Left renal cortex interstitium (tissue), 4 donors: ENCODE results near the gene FCHSD2. TPM values are rescaled to one million over a fixed set of nuclear protein-coding genes. Genes with fewer than 3 reads are reported as not detected.
"Not testable (repeated sequence)": the region's sequence is repeated elsewhere in the genome, so short reads cannot be mapped to it uniquely, and the experiment has no call there.

Experiments
- DNase-seq, 4 donors: peaks; one replicate each; pipeline ENCODE4 v3.0.0-alpha.2; 2013; ENCODE audit warnings: low read depth in 4 of 4, low spot score in 2 of 4, missing footprints in 1 of 4
- polyA plus RNA-seq, 4 donors: library from polyadenylated mRNA; unstranded; fragments of 120-200 nt; gene quantifications; one replicate each; pipeline ENCODE4 v1.2.1, GENCODE V29; 2013; ENCODE audit not compliant: insufficient read length in 4 of 4

FCHSD2 gene
- polyA plus RNA-seq, 4 donors = 36.1 to 43.2 (median 37.8) TPM

DNA sequence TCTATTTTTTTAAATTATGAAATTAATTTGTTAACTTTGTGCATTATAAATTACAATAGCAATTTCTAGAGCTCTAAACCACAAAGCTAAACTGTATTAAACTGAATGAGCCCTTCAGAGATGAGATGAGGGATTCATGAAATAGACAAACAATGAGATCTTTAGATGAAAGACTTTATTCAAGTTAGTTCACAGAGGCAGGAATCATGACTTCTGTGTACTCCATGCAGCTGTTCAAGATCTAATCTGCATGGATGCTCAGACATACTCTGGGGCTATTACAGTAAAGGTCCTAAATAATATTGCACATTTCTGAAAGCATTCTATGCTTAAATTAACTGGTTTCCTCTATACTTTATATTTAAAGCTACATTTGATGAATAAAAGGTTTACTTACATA, 122.7 kb downstream of the FCHSD2 start:
- DNase-seq = no peak

DNA sequence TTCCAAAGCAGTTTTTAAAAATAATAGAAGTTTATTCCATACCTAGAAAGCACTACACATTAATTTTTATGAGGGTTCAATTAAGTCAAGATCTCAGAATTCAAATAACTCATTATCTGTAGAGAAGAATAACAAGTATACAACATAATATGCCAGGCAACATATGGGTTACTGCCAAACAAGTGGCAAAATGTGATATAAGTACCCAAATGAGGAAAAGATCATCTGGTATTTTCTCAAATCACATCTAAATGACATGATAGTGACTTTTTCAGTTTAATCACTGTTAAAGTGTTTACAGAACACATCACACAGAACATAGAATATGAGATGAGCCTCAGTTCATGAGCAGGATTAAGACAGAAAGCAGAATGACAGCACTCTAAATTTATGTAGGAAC, 123.3 kb downstream of the FCHSD2 start:
- no peak for DNase-seq

DNA sequence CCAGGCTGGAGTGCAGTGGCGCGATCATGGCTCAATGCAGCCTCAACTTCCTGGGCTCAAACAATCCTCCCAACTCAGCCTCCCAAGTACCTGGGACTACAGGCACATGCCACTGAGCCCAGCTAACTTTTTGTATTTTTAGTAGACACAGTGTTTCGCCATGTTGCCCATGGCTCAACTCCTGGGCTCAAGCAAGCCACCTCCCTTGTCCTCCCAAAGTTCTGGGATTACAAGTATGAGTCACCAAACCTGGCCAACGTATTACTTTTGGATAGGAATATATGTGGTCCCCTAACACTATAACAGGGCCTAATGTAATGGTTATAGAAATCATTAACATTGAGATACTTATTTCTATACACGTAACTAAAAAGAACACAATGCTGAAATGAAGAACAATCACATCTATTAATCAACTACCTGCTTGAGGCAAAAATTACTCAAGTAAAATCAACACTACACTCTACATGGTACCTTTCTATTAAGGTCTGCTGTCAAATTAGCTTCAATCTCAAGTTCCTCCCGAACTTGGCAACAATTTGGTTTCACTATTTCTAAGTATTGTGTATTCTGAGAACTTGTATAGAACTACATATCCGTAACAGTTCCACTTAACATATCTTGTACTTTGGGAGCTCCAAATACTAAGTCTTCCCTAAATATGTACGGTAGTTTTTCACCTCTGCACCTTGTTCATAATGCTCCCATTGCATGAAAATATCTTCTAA, 124.9 kb downstream of the FCHSD2 start:
- DNase-seq = no peak

DNA sequence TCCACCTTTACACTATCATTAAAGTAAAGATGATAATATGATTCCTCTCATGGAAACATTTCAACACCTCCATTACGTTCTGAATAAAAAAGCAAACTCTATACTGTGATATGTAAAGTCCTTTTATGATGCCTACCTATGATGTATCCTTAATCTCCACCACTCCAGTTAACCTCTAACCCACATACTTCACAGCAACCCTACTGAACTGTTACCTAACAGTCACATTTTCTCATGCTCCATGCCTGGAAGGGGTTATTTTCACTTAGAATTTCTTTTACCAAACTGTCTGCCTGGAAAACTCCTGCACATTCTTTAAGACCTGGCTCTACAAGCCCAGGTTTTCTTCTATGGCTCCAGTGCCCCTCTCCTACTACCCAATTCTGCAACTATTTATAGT, 129.1 kb downstream of the FCHSD2 start:
- no peak for DNase-seq

DNA sequence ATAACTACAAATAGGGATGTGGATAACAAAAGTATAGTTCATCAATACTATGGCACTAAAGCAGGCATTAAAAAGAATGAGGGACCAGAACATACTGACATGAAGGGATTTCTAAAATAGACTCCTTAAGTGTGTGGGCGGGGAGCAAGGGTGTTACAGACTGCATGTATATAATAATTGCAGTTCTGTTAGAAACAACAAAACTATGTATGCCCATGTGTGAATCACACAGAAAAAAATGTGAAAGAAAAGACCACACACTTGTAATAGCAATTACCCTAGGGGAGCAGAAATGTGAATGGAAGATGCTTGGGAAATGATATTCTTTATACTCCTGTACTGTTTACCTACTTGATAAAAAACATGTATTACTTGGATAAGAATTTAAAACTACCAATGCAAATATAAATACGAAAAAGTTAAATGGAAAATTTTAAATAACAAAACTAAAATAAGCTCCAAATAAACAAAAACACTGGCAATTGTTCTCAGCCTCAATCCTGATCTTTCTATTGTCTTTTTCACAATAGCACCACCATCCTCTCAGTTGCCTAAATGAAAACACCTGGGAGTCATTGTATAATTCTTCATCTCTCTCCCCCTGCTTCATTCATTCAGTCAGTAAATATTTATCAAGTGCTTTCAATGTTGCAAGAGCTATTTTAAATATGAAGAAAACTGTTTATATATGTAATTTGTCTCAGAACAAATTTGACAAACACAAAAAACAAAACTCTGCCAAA, 129.8 kb downstream of the FCHSD2 start:
- DNase-seq = no peak

DNA sequence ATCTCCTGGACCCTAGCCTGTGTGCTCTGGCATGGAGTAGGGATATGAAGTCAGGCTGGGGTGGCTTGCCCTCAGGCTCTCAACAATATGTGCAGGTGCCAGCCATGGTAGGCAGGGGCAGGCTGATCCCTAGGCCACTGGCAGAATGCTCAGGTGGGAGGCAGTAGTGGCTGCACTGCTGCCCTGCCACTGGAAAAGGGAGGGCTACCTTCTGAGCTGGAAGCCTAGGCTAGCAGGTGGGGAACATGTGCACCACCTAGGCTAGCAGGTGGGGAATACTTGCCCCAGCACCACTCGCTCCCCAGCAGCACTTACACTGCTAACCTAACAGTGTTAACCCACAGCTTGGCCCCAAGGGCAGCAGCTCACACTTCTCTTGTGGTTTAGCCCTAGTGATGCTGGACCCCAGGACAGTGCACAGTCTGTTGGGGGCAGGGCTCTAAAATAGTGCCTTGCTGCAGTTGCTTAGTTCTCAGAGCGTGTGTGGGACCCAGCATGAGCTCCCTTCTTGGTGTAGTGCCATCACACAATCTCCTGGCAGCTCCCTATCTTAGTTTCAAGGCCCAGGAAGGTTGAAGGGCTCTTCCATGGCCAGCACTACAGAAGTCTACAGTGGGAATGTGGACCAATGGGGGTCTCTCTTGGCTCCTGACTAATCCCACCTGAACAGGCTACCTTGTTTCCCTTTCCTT, 130.8 kb downstream of the FCHSD2 start:
- DNase-seq = no peak

DNA sequence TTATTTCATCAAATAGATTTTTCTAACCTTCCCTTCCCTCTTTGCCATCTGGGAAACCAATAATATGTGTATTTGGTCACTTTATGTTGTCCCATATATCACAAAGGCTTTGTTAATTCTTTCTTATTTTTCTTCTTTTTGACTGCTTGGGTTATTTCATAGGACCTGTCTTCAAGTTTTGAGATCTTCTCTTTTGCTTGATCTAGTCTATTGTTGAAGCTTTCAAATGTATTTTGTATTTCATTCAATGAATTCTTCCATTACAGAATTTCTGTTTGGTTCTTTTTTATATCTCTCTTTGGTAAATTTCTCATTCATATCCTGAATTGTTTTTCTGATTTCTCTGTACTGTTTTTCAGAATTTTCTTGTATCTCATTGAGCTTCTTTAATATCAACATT, 132.1 kb downstream of the FCHSD2 start:
- DNase-seq = no peak

DNA sequence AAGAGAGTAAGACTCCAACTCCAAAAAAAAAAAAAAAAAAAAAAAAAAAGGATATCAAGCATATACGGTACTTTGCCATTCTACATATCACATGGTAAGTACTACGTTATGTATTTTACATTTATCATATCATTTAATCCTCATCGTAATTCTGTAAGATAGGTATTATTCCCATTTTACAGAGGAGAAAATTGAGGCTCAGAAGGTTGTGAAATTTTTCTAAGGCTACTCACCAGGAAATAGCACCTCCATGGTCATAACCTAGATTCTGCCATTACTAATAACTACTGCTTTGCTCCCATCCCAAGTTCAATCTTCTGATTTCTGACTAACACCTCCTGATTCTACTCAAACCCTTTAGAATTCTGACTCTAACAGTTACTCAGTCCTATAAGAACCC, 138.0 kb downstream of the FCHSD2 start:
- DNase-seq = no peak

DNA sequence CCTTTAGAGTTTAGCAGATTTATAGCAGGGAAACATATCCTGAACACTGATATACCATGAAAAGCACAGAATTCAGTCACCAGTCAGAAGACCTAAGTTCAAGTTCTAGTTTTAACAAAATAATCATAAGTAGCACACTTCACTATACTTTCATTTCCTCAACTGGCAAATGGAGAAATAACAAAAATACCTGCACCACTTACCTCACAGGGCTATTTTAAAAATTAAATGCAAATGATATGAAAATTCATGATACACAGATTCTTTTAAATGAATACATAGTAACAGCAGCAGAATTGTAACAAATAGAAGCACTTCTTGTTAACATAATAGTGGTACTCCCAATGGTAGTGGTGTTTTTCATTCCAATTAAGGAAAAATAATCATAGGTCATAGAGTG, 139.0 kb downstream of the FCHSD2 start:
- no peak for DNase-seq

DNA sequence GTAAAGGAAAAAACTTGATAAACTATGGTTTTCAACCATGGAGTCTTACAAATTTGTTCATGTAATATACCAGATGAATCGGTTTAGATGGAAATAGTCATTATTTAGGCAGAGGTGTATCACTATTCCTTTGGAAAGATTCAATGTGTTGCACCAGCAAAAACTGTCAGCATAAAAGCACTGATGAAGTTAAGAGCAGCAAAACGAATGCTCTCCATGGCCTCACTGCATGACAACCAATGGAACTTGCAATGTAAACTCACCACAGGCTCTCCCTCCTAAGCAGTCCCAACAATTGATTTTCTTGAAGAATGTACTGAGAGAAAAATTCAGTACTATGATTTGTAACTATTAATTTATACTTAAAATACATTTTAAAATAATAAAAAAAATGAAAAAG, 139.9 kb downstream of the FCHSD2 start:
- no peak for DNase-seq

DNA sequence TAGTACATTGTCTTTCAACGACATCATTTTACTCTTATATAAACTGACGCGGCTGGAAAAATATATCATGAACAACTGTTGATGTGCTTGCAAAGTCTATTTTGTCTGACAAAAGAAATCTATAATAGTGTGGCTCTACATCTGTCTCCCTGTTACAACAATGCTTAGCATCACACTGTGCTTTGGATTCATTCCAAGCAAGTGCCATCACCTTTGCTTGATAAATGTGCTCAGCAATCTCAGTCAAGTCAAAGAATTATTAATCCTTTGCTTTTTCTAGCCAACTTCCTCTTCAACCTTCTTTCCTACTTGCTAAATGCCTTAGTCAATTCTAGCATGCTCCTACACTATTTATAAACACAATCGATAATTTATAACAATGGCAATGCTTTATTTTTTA, 140.5 kb downstream of the FCHSD2 start:
- DNase-seq = no peak

DNA sequence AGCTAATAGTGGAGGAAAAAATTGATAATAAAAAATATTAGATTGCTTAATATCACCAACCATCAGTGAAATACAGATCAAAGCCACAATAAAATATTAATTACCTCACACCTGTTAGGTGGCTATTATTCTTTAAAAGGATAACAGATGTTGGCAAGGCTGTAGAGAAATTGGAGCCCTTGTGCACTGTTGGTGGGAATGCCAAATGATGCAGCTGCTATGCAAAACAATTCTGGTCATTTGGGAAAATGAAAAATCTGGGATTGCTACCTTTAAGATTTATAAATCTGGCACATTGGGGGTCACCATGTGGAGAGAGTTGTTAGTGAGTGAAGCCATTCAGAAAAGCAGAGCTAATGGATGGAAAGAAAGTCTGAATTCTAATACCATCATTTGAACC, 143.4 kb downstream of the FCHSD2 start:
- DNase-seq = no peak

DNA sequence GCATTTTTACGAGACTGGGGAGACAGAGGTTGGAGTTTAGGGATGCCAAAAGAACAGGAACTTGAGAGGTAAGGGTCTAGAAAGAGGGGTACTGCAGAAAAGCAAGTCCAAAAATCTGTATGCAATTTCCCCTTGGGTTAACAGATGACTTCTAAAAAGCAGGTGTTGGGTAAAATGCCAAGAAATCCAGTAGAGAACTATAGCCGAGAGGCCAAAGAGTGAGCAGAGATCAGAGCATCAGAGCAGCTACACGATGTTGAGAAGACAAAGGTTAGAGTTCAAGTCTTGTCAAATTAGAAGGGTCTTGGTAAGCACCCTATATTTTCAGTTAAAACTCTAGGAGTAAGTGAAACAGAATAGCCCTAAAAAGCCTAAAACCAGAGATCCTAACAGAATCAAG, 145.2 kb downstream of the FCHSD2 start:
- no peak for DNase-seq

DNA sequence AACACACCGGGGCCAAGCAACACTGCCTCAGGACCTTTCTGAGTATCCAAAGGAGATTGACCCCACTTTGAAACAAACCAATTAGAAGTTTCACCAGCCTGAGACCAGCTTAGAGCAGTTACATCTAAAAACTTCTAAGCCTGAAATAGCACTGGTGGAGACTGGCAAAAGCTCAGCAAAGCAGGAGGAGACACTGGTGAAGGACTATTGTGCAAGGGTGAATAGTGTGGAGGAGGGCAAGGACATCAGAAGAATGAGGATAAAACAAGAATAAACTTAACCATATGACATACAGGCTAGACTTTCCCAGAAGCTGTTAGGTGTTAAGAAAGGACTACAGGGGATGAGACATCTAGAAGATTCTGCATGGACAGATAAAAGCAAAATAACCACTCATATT, 152.4 kb downstream of the FCHSD2 start:
- no peak for DNase-seq

DNA sequence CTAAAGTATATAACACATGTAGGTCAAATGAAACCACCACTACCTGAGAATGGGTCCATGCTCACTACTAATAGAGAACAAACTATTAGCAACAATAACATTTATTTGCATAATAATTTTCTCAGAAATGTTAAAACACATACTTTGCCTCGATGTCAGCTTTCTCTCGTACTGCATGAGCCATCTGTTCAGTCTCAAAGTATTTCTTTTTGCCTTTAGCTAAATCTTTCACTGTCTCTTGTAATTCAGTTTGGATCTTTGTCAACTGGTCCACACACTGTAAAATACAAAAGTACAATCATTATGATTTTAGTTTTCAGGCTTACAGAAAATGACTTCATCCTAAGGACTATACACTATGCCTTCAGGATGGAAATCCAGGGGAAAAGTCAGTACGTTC, 153.3 kb downstream of the FCHSD2 start:
- DNase-seq = no peak

DNA sequence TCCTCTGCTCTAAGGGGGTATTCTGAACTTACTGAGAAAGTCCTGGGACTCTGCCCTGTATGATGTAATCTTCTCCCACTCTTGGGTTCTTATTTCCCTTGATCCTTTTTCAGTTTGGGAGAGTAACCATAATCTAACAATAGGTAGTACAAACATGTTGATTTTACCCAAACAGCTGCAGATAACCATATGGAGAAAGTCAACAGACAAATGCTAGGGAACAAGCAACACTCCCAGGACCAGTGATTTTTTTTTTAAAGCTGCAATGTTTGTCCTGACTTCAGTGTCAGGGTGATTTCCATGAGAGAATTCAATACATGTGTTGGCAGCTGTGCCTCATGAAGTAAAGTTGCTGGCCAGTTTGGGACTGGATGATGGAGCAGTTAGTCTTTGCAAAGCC, 156.5 kb downstream of the FCHSD2 start:
- no peak for DNase-seq

DNA sequence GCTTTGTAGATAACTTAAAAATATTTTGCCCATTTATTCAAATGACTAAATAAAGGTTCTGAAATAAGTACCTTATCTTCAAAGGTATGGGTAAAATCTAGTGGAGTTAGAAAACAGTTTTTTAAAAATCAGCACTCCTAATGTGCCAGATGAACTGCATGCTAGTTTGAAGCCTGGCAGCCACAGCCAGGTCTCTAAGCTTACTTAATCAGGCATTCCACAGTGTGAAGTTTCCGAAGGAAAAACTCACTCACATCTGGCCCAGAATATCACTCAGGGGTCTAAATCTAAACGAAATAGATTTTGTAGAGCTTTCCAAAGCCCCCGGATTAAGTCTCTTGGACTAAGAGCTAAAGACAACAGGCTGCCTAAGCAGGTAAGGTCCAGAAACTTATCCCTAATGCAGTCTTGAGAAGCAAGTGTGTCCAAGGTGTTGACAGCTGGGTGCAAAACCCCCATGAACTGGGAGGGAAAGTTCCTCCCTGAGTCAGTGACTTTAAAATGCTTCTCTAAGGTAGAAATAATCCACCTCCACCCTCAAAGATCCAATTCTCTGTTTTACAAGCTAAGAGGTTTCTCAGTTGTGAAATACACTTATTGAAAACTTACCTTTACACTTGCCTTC, 157.6 kb downstream of the FCHSD2 start:
- no peak for DNase-seq

DNA sequence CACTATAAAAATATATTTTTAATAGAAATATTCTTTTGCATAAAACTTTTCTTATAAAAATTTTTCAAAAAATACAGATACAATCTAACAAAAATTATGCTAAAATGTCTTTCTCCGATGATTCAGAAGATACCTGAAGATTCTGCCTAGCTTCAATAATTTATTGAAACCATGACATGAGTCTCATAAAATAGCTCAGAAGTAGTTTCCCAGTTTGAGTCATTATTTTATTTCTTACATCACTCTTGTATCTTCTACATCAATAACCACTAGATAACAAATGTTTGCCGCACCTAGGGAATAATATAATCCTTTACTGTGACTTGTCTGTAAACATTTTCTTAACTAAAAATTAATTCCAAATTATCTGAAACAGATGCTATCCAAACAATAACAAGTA, 158.6 kb downstream of the FCHSD2 start:
- no peak for DNase-seq

DNA sequence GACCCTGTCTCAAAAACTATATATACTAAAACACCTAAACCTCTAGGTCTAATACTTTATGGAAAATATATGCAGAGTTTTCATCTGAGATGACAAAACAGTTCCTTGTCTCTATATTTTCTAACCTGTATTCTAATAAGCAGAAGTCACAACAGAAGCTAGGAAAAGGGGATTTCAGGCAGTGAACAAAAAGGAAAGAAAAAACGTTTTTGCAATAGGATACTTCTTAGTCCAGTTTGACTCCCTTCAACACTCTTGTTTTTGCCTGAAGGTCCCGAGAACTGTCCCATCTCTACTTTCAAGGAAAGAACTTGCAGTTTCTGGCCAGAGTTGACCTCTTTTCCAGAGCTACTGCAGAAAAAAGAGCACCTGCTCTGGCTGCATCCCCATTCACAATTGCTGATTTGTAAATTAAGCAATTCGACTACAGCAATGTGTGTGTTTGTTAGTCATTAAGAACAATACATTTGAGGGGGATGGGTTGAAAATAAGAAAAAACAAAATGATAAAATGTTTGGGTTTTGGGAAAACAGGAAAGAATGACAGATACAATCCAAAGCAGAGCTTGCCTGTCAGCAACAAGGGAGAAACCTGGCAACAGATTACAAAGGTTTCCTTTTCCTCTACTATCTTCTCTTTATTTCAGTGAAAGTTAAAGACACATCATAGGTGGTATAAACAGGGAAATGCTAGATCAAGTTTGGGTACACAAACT, 160.0 kb downstream of the FCHSD2 start:
- DNase-seq = no peak

DNA sequence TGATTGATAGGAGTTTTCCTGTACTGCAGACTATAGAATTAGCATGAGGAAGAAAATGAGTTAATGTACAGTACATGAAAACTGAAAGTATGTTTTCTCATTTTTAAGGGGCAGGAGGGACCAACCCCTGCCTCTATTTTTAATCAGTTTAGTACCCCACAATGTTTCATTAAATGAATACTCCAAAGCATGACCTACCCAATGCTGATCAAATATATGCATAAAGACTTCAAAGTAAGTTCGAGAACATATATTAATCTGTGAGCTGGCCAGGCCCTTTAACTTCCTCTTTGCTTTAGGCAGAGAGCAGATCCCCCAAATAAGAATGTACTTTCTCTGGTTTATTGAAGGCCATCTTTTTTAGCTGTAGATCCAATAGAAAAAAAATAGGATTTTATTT, 161.0 kb downstream of the FCHSD2 start:
- DNase-seq = no peak

DNA sequence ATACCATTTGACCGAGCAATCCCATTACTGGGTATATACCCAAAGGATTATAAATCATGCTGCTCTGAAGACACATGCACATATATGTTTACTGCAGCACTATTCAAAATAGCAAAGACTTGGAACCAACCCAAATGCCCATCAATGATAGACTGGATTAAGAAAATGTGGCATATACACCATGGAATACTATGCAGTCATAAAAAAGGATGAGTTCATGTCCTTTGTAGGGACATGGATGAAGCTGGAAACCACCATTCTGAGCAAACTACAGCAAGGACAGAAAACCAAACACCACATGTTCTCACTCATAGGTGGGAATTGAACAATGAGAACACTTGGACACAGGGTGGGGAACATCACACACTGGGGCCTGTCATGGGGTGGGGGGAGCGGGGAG, 164.3 kb downstream of the FCHSD2 start:
- not testable (repeated sequence) for DNase-seq
